HG03103 (cell line): ENCODE results near the gene DYNAP.

Experiments used
- ATAC-seq: cut with Tn5 transposase; IDR thresholded peaks from one replicate; pipeline ENCODE4 v1.9.1; 2021; ENCODE audit warnings: low read depth; ENCODE audit not compliant: unreplicated experiment

Gene DYNAP, protein sequence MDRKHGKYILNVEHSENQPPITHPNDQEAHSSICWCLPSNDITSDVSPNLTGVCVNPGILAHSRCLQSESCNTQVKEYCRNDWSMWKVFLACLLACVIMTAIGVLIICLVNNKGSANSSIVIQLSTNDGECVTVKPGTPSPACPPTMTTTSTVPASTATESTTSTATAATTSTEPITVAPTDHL

DNA sequence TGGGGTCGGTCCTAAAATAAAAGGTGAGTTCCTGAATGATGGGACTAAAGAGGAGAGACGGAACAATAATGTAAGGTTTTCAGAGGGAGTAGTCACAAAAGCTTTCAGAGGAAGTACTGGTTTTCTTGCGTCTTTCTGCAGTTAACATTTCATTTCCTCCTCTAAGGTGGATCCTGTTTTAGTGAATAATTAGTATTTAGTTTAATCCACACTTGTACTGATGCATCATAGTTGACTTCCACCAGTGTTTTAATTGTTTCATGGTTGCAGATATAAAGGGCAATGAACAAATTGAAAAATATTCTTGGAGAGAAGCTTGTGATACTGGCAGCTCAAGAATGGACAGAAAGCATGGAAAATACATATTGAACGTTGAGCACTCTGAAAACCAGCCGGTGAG lies at the start of gene DYNAP:
TSS of gene DYNAP (plus strand) at position 301 of the 400 bp plus-strand sequence. CDS start at position 339, 38 bp downstream.
- no peak for ATAC-seq

DNA sequence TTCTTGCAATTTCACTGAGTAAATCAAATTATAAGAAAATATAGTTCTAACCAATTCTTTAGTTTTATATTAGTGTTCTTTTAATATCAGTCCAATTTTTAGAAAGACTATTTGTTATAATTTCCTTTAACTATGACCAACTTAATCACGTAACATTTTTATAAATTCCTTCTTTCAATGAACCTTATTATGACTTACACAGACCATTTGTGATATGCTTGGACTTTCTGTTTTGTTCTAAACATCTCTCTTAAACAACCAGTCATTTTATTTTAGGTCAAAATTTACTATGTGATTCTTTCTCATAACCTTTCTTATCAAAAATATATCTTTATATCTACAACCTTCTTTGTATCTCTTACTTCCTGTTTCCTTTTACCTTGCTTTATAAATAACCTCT lies 39.5 kb upstream of the DYNAP start:
- ATAC-seq = no peak

DNA sequence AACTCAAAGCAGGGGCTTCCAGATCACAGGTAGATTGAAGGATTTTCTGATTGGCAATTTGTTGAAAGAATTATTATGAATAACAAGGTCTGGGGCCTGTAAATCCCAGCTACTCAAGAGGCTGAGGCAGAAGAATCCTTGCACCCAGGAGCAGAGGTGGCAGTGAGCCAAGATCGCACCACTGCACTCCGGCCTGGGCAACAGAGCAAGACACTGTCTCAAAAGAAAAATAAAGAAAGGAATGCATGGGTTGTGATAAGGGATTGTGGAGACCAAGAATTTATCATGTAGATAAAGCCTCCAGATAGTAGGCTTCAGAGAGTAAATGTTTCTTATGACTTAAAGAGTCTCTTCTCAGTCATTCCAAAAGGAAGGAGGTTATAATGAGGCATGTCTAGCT lies 35.8 kb upstream of the DYNAP start:
- no peak for ATAC-seq

DNA sequence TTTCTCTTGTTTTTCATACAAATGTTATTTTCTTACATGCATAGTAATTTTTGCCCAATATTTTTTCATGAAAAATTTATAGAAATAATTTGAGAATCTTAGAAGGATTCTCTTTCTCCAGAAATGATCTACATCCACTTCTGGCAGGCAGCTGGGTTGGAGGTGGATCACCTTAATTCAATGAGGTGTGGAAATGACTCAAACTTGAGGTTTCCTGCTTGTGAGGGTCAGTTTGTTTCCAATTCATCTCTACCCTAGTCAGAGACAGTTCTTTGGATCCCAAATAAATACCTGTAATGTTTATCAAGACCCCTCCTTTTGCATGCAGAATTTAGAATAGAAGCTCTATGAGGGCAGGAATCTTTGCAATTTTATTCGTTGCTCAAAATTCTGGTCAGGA lies 35.0 kb upstream of the DYNAP start:
- no peak for ATAC-seq

DNA sequence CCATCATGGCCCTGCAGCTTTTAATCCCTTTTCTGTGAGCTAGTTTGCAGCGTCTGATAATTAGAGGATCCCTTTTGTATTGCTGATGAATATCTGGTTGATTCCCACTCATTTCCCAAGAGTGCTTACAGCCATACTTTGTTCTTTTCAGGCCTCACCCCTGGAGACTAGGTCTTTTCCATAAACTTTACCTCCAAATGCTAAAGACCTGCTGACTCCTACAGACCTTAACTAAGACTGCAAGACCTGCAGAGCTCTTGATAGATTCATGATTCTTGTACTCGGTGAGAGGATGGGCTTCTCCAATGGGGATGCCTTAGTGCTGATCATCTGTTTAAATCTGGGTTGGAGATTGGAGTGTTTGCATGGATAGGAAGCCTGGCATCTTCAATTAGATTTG lies 33.1 kb upstream of the DYNAP start:
- ATAC-seq = no peak

DNA sequence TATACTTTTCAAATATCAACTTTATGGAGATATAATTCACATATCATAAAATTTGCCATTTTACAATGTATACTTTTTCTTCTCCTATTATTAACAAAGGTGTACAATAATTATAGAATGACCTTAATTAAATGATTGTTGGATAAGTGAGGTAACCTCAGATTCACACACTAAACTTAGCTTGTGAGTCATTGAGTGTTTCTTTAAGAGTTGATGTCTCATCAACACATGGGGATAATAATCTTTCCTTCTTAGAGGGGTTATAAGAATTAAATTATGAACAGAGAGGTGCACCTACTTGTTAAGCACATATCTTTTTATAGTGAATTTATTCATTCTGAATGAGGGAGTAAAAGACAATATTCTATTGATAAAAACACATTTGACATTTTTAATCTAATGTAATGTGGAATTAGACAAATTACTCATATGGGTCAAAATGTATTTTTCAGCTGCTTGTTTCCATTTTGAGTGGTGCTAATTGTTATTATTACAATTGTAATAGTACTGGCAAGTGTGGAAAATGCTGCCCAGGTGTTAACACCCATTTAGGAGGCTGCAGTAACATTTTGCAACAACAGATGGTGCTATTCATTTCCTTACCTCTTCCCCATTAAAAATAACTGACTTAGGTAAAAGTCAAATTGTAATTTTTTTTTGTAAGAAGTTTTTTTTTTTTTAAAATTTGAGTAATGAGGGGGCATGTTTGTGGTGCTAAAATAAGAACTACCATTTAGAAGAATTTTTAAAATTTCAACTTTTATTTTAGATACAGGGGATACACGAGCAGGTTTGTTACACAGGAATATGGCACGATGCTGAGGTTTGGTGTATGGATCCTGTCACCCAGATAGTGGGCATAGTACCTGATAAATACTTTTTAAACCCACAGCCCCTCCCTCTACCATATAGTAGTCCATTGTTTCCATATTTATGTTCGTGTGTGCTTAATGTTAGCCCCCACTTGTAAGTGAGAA lies 32.1 kb upstream of the DYNAP start:
- ATAC-seq = peak; percentile 58

DNA sequence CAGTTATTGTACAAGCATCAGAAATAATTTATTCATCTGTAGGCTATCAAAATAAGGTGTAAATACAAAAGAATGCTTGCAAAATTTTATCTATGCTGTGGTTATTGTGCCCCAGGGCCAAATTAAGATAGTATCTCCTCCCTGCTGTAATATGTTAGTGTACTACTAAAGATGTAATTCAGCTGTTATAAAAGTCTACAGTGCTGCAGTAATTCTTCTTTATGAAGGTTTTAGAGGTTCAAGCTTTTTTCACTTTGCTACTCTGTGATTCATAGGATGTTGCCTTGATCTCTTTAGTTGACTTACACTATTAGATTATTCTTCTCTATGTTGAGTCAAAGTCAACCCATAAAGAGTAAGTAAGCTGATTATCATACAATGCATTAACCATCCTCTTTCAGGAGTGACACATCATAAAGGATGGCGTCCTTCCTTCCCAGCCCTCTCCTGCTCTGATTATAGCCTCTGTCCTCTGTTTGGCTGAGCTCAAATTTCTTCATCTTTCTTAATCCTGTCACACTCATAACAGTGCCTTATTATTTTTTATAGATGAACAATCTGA lies 29.3 kb upstream of the DYNAP start:
- no peak for ATAC-seq

DNA sequence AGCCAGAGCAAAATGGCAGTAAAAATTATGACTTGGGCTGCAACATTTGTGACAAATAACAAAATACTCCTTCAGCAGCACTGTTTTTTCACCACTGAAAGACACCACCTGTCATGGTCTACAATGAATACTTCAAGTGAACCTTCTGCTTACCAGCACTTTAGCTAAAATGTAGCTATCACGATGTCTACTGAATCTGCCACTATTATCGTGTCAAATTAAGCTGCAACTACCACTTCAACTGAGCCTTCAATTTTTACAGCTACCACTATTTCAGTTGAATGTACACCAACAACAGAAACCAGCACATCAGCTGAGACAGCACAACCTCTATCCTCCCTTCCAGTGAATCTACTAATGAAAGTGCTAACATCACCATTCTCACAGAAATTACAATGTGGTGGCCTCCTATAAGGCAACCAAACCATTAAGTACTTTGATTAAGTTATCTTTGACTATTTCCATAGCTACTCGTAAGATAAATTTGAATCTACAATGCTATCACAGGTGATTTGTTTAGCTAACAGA lies 10.8 kb upstream of the DYNAP start:
- ATAC-seq = no peak

DNA sequence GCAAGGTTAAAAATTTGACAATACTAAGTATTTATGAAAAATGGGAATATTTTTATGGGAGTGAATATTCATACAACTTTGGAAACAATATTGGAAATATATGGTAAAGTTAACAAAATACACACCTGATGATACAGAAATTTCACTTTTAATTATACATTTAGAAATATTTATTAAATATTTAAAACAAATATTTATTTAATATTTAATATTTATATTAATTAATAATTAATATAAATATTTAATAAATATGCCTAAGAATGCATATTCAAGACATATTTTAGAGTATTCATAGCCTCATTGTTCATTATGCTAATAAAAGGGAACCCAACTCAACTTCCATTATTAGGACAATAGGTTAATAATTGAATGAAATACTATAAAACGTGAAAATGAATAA lies 7.0 kb upstream of the DYNAP start:
- ATAC-seq = no peak

DNA sequence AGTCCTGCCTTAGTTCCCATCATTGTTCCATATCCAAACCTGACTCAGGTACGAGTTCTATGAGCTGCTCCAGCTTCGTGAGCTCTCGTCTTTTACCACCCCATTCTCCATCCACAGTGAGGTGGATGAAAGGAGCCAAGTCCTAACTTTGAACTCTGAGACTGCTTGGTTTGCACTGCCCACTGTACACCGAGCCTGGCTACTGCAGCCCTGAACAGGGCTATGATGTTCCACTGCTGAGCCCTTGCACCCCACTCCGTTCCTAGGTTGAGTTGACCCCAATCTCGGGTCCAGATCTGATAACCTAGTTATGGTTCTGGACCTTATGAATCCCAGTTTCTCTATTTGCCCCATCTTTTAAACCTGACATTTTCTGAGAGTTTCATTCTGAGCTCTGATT lies 5.3 kb upstream of the DYNAP start:
- ATAC-seq = no peak

DNA sequence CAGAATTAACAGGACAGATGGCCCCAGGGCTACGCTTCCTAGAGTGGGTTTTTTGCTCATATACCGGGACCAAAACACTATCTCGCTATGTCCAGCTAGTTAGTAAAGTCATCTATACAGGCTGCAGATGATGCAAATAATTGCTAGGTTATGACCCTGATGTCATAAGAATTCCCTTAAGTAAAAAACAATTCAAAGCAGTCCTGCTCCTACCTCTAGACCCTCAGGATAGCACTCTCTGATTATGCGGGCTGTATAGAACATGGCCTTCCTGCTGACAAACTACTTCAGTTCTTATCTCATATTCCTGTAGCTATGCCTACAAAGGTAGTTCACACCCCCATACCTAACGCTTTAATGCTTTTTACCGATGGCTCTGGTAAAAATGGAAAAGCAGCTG lies 13.2 kb downstream of the DYNAP start:
- ATAC-seq = no peak

DNA sequence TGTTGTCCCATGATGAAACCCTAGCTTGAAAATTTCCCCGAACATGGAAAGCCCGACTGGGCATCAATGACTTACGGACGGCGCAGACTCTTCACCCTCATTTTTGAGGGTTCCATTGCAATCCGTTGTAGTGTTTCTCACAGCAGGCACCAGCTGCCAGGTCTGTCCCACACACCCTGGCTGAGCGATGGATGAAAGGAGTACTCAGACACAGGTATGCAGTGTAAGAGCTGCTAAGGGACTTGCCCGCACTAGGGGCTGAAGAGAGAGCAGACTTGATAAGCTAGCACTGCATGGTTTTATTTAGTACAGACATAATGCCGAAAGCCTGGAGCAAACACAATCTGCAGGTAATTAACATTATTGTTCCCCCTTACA lies 15.8 kb downstream of the DYNAP start:
- no peak for ATAC-seq

DNA sequence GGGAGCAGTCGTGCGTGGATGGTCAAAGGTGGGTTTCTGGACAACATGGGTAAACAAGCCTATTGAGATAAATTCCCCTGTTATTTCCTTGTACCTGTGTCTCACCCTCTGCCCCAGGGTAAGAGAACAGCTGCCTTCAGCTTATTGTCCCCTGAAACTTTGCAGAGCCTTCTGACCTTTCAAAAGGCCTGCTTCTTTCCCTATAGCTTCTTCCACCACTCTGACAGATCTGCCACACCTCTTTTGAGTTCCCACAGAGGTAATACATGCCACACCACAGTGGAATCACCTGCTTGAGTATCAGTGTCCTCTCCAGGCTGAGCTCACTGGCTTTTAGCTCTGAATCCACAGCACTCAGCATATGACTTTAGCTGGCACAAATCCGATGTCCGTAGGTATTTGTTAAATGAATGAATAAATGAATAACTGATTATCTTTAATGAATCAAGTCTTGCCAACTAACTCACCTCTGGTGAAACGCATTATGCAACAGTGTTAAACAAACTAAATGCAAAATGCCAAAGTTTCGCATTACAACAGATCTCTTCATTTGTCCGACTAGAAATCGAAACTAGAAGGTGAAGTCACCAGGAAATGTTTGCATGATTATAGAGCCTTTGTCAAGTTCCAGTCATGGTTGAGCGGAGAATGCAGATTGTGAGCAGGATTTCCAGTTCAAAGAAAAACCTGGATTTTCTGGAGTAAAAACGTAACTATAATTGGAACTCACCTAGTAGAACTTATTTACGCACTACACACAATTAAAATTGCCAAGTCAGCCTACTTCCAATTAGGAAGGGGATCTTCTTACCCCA lies 16.4 kb downstream of the DYNAP start:
- ATAC-seq = no peak

DNA sequence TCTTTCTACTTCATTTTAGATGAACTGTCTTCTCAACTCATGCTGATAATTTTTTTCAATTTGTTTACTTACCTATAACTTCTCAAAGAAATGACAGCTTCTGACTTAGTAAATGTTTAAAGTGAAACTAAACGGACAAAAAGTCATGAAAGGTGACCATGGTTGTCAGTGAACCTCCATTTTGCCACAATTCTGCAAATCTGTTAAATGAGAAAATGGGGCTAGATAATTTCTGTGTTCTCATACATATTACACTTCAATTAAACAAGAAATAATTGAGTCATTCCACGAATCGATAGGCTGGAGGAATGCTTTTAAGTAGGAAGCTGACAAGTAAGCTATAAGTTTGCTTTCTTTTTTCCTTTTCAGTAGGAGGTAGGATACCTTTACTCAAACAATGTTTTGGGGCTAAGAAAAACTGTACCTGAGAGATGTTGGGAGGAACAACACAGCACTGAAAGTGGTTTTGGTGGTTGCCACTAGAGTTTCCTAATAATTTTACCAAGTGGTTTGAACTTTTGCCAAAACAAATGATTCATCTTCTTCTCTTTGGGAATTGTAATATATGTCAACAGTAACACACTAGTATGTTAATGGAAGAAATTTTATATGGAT lies 17.1 kb downstream of the DYNAP start:
- ATAC-seq = no peak

DNA sequence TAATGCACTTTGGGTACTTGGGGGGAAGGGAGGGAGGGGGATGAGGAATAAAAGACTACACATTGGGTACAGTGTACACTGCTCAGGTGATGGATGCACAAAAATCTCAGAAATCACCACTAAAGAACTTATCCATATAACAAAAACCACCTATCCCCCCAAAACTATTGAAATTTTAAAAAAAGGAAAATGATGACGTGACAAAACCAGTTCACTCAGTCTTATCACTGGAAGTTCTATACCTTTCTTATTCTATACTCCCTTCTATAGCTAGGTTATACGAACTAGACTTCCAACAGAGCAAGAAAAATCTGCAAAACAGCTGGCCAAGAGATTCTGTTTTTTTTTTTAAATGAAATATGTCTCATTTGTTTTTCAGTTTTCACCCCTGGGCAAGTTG lies 20.8 kb downstream of the DYNAP start:
- ATAC-seq = no peak

DNA sequence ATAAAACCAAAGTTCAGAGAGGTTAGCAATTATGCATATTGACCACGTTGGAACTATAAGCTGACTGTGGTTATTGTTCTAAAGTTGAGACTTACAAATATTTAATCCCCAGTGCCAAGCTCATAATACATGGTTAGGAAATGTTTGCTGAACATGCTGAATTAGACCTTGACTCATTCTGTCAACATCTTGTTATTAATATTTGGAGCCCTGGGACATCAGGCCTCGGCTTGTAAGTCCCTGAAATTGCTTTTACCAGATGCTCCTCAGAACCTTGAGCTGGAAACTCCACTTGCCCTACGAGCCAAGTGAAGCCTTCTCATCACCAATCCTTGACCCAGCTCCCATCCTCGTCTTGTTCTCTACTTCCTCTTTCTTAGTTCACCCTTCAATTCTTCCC lies 21.2 kb downstream of the DYNAP start:
- no peak for ATAC-seq

DNA sequence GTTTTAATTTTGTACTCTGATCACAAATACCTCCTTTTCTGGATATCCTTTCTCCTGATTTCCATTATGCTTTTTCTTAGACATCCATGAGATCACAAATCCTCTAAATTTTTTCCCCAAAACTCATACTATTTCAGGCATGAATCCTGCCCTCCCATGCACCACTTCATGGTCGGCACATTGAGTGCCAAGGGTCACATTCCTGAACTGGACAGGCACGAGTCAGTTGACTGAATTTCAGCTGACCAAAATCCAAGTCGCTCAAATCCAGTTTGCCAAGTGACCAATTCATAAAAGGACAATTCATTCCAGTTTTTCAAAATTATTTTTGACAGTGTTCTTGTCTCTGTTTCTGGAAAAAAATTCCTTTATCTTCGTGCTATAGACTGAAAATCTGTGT lies 22.1 kb downstream of the DYNAP start:
- ATAC-seq = no peak

DNA sequence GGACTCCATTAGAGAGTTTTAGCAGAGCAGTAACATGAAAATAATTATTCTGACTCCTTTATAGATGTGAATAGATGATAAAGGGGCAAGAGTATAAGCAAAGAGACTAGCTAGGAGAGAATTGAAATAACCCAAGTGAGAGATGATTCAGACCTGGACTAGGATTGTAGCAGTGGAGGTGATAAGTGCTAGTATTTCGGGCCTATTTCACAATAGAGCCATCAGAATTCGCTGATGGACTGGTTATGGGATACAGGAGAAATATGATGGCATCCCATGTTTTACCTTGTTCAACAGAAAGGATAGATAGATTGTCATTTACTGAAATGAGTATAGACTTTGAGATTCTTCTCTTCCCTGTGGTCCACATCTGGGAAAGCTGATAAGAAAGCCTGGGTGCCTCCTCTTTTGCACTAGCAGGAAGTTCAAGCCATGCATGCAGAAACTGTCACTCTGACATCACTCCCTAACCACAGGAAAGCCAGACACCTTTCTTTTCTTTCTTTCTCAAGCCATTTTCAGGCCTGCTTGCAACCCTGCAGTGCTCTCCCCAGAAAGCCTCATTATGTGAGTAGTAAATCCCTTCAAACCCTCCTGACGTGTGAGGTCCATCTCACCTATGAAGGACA lies 25.3 kb downstream of the DYNAP start:
- ATAC-seq = peak; percentile 84

DNA sequence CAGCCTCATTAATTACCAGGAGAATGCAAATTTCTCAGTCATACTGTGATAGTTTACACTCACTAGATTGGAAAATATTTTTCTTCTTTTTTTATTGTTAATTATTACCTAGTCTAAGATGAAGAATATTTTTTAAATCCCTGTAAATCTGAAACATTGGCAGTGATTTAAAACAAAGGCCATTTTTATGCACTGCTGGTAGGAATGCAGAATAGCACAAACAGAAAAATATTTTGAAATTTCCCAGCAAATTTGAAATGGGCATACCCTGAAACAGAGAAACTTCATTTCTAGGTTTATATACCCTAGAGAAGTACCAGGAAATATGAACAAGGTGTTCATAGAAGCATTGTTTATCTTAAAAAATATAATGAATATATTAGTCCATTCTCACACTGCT lies 31.0 kb downstream of the DYNAP start:
- no peak for ATAC-seq

DNA sequence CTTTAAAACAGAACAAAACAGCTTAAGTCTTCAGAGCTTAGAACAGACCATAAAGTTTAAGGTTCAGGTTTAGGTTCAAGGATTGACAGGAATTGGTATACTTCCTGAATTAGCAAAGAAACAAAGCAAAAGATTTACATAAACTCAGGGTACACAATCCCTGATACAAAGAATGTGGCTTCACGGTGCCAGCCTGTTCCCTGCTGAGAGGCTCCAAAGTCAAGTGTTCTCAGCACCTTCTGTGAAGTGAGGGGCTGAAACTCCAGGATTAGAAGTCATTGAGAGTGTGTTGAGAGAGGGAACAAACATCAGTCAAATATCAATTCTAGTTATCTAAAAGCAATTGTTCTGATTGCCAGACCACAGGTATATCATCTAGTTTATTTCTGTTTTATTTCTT lies 35.7 kb downstream of the DYNAP start:
- no peak for ATAC-seq
